Measurements from ENCODE around the gene ACSM2B.

GRCh38 chr16:20520103-20520502 lies 56.1 kb downstream of the ACSM2B start:
- TF ChIP-seq CTCF (IDR thresholded peaks at IDR 0.05) (no peak), POLR2A (IDR thresholded peaks at IDR 0.05) (no peak), POLR2AphosphoS5 (IDR thresholded peaks at IDR 0.05) (no peak), EP300 (IDR thresholded peaks at IDR 0.05) (no peak)

Measured in sigmoid colon (tissue), 4 donors.